Neural progenitor cell (in vitro differentiated cells): Measurements from ENCODE around the gene SGCD.

Experiments
- EZH2 ChIP-seq: fragments of 200-600 bp; sonication (generic); IDR thresholded peaks from 2 replicates; pipeline ENCODE4 v1.6.1; 2017; ENCODE audit warnings: antibody characterized with exemption, mild to moderate bottlenecking, moderate library complexity
- TF ChIP-seq, protein P1 (sequence below): fragments of 200-600 bp; sonication (generic); IDR thresholded peaks from 2 replicates; pipeline ENCODE4 v1.5.1; 2017; ENCODE audit warnings: antibody characterized with exemption, mild to moderate bottlenecking

DNA sequence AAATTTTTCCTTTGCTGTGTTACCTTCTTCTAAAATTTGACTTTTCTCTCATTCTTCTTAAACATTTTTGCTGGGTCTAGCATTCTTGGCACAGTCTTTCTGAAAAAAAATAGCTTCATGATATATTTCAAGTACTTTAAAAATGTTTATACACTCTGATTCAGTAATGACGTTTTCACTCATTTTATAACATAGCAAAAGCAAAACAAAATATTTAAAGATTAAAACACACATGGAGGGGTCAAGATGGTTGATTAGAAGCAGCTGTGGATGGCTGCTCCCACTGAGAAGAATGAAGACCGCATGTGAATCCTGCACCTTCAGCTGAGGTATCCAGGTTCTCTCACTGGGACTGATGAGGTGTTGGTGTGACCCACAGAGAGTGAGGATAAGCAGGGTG is 188.2 kb downstream of the SGCD start:
- TF ChIP-seq, protein P1, sequence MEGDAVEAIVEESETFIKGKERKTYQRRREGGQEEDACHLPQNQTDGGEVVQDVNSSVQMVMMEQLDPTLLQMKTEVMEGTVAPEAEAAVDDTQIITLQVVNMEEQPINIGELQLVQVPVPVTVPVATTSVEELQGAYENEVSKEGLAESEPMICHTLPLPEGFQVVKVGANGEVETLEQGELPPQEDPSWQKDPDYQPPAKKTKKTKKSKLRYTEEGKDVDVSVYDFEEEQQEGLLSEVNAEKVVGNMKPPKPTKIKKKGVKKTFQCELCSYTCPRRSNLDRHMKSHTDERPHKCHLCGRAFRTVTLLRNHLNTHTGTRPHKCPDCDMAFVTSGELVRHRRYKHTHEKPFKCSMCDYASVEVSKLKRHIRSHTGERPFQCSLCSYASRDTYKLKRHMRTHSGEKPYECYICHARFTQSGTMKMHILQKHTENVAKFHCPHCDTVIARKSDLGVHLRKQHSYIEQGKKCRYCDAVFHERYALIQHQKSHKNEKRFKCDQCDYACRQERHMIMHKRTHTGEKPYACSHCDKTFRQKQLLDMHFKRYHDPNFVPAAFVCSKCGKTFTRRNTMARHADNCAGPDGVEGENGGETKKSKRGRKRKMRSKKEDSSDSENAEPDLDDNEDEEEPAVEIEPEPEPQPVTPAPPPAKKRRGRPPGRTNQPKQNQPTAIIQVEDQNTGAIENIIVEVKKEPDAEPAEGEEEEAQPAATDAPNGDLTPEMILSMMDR, result no peak
- TF ChIP-seq EZH2, result no peak
